Activated T-cell treated with anti-CD3 and anti-CD28 coated beads for 4 hours (primary cell): ENCODE results near the gene CASP1.
"Not testable (repeated sequence)": the region's sequence is repeated elsewhere in the genome, so short reads cannot be mapped to it uniquely, and the experiment has no call there.

Experiments used
- DNase-seq: peaks from one replicate; pipeline ENCODE4 v3.0.0-alpha.2; 2020

The CASP1 gene

DNA sequence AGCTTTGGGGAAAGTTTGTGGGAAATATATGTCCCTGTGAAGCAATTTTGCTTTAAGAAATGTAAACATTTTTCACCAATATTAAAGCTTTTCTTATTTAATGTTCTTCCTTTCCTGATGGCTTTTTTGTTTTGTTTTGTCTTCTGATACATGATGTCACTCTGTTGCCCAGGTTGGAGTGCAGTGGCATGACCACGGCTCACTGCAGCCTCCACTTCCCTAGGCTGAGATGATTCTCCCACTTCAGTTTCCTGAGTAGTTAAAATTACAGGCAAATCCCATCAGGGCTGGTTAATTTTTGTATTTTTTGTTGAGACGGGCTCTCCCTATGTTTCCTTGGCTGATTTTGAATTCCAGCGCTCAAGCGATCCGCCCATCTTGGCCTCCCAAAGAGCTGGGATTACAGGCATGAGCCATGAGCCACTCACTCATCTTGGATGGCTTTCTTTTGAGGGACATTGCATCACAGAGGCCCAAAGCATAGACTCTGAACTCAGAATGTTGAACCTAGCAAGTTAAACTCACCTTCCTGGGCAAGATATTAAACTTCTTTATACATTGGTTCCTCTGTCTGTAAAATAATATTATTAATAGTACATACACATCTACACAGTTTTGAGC, 10.8 kb upstream of the CASP1 start:
- no peak for DNase-seq

GRCh38 chr11:105044557-105045524, 9.9 kb upstream of the CASP1 start, which contains the start of gene CARD16:
TSS of gene CARD16 (minus strand) at chr11:105045335. CDS start at chr11:105045297, 38 bp downstream.
- DNase-seq: peak; percentile 15

DNA sequence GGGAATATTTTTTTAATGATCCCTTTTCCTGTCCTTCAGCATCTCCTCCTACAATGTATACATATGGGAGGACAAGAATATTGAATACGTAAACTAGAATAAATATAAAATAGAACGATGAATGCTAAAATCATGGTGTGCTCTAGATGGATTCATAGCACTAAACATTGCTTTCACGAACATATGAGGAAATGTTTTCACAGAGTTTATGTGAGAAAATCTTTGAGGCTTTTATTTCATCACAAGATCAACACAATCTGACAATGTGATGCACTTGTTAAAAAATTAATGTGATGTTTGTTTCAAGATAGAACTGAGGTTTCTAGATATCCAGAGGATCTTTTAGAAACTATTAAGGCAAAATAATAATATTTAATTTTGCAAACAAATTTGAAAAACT, 7.2 kb upstream of the CASP1 start:
- no peak for DNase-seq

GRCh38 chr11:105040703-105041102, 5.8 kb upstream of the CASP1 start:
- DNase-seq: no peak

DNA sequence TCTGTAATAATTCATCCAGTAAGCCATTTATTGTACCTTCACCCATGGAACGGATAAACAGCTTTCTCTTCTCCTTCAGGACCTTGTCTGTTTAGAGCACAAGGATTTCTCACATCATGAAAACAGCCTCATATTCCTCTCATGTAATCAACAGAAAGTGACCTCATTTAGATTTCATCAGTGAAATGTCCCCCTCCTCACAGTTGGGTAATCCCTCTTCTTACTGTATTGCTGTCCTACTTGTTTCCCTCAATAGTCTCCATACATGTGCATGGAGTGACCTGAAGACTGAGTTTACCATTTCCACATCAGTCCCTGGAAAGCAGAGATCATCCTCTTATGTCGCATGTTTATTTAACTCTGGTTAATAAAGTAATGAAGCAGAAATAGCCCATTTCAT, 556 bp downstream of the CASP1 start:
- DNase-seq: not testable (repeated sequence)

- DNase-seq: no peak
Measured at GRCh38 chr11:105033781-105034180, 1.2 kb downstream of the CASP1 start.

GRCh38 chr11:105033343-105033742, 1.6 kb downstream of the CASP1 start:
- DNase-seq: no peak

GRCh38 chr11:105032495-105032894, 2.4 kb downstream of the CASP1 start:
- no peak for DNase-seq

DNA sequence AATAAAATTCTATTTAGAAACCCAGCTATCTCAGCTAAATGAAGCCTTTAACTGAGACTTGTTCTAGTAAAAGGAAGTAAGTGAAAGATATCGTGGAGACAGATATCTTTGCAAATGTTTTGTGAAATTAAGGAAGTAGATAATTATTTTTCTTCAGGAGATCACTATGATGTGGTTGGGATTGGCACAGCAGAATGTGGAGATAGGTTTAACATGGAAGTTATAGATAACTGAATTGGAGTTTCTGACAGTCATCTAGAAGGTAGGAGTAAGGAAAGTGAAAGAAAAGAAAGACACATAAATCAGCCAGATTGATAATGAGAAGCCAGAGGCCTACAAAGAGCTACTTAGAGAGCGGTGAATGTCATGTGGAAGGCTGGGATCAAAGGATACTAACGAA, 7.3 kb downstream of the CASP1 start:
- DNase-seq: no peak

DNA sequence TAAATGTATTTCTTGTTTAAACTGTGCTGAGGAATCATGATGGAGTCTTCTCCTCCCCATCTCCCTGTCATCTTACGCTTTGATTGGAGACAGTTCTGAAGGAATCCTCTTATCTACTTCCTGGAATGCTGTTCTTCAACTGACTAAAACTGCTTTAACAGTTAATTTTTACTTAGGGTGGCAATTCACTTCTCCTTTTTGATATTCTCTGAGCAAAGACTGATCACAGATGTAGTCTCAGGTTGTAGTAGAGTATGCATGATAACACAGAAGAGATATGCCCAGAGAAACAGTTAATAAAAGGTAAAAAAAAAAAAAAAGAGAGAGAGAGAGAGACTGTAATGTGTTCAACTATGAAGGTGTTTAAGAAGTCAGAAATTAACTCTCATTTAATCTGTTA, 10.6 kb downstream of the CASP1 start:
- DNase-seq: no peak

GRCh38 chr11:105023003-105023402, 11.9 kb downstream of the CASP1 start, which contains the start of gene CASP5:
TSS of gene CASP5 (minus strand) at chr11:105023168. CDS start at chr11:105023136, 32 bp downstream.
- DNase-seq: no peak

DNA sequence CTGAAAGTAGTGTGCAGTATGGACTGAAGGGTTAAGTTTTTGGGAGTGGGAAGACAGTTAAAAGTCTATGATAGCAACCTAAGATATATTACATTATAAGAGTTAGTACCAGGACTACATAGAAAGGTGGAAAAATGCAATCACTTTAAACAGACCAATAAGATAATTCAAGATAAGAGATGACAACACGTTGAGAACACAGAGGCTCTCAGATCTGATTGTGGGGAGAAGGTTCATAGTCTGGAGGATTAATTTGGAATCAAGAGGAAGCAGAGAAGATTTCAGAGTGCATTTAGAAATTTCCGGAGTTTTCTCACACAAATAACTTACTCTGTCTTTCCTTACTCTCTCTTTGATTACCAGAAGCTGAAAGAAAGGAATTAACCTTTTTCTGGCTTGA, 12.4 kb downstream of the CASP1 start:
- DNase-seq: no peak

DNA sequence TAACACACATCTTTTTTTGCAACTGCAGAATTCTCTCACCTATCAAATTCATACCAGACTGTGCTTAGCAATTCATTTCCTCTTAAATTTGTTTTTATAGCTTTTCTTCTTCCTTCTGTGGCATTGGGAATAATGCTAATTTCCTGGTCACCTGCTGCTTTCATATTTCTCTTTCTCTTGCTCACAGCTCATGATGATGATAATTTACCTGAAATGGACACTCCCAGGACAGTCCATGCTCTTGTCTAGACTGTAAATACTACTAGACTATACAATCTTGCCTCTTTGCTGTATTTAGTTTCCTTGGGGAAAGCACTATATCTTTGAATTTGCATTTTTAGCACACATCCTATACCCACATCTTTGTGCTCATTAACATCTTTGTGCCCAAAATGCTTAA, 27.5 kb downstream of the CASP1 start:
- DNase-seq: no peak

GRCh38 chr11:105005451-105005845, 29.5 kb downstream of the CASP1 start:
- DNase-seq: no peak

DNA sequence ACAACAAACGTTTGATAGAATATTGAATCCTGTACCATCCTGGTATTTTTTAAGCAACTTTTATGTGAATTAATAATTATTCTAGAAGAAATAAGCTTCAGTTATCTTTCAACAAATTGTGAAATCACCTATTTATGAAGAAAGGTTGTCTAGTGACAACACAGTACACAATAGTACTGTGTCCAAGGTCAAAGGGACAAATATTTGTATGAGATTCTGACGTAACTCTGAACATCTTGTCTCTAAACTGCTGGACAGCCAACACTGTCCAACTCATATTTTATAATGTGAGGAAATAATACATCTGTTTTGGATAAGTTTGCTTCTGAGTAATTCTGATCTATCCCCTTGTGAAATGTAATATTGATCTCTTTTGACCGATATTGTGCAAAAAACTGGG, 30.9 kb downstream of the CASP1 start:
- no peak for DNase-seq

DNA sequence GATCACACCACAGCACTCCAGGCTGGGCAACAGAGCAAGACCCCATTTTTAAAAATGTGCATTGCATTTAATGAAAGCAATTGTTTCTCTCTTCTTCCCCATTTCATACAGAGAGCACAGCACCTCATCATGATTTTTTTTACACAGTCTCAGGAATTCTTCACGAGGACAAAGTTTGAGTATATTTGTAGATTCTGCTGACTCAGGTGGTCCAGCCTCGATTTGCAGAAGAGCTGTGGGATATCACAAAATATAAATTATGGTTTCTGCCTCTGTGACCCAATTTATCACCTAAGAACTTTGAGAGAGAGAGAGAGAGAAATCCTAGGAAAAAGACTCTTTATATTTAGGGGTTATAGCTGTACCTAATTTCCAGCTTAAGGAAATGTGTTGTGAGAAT, 31.8 kb downstream of the CASP1 start:
- DNase-seq: no peak

DNA sequence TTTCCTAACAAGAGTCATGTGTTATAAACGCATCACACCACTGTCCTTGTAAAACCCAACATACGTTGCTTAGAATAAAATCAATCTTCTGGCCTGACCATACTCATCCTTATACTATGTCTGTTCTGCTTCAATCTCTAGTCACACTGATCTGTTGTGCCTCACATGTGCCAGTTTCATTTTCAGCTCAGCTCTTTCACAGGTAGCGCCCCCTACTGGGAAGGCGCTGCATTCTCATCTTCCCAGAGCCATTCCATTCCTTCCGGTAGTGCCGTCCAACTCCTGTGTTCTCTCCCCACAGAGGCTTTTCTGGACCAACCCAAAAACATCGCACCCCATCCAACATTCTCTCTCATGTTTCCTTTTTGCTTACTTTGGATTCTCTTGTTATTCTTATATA, 34.1 kb downstream of the CASP1 start:
- peak; percentile 40 for DNase-seq

DNA sequence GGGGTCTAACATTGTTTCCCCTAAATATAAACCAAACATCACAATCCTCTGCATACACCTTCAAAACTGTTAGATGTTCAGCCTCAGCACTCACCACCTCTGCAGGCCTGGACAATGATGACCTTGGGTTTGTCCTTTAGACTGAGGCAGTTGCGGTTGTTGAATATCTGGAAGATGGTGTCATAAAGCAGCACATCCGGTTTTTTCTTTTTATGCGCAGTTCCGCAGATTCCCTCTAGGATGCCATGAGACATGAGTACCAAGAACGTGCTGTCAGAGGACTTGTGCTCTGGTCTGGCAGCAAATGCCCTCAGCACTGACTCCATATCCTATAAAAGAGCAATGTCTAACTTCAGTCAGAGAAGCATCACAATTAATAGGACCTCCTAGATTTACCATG, 34.8 kb downstream of the CASP1 start:
- no peak for DNase-seq

- no peak for DNase-seq
Measured at GRCh38 chr11:104999721-105000120, 35.2 kb downstream of the CASP1 start.

- DNase-seq: no peak
Measured at GRCh38 chr11:104997288-104997687, 37.7 kb downstream of the CASP1 start.

- no peak for DNase-seq
Measured at GRCh38 chr11:104995001-104995408, 39.9 kb downstream of the CASP1 start.

- no peak for DNase-seq
Measured at GRCh38 chr11:104992781-104993180, 42.2 kb downstream of the CASP1 start.

- DNase-seq: no peak
Measured at GRCh38 chr11:104991994-104992393, 43.0 kb downstream of the CASP1 start.

- DNase-seq: no peak
Measured at GRCh38 chr11:104984808-104985207, 50.1 kb downstream of the CASP1 start.
